AG04450 (cell line): Measurements from ENCODE around the gene OSMR. TPM values are rescaled to one million over a fixed set of nuclear protein-coding genes. Genes with fewer than 3 reads are reported as not detected.

ENCODE experiments used
- CTCF ChIA-PET: fragments of 300-600, 350-600 bp; formaldehyde crosslinking; extraction: SDS; loops from one replicate; lab custom pipeline; 2022; ENCODE audit warnings: antibody characterized with exemption, inconsistent platforms; lab: Charles Lee
- POLR2A ChIA-PET: fragments of 350-600 bp; formaldehyde crosslinking; extraction: SDS; loops from one replicate; lab custom pipeline; 2021; ENCODE audit warnings: antibody characterized with exemption, inconsistent platforms; lab: Yijun Ruan, JAX
- DNase-seq: peaks from one replicate; pipeline ENCODE4 v3.0.0-alpha.2; 2011; ENCODE audit warnings: low read depth, low spot score
- H3K27ac ChIP-seq: one replicate; pipeline ENCODE4 v1.5.1; 2012; ENCODE audit warnings: low read depth, low read length, control low read depth
- H3K27me3 ChIP-seq: one replicate; pipeline ENCODE4 v1.6.0; 2012; ENCODE audit warnings: low read length; ENCODE audit not compliant: control insufficient read depth, insufficient read depth
- H3K4me3 ChIP-seq: 2 replicates; pipeline ENCODE4 v1.5.1; 2011; ENCODE audit warnings: mild to moderate bottlenecking, low read depth, low read length, control low read depth
- H3K9me3 ChIP-seq: 2 replicates; pipeline ENCODE4 v1.5.1; 2012; ENCODE audit warnings: low read length; ENCODE audit not compliant: control insufficient read depth, insufficient read depth
- polyA plus RNA-seq: library from polyadenylated mRNA; depleted of rRNA; stranded (reverse); fragments of >200 nt; gene quantifications from 2 replicates; pipeline ENCODE4 v1.2.3, GENCODE V29; 2011; rRNA removed
- TF ChIP-seq, protein P1 (sequence below): IDR thresholded peaks from 2 replicates; pipeline ENCODE4 v1.5.1; 2011; ENCODE audit warnings: low read depth, low read length, control low read depth, inconsistent platforms

Gene OSMR
- polyA plus RNA-seq, 1 experiment, result 100 TPM

DNA sequence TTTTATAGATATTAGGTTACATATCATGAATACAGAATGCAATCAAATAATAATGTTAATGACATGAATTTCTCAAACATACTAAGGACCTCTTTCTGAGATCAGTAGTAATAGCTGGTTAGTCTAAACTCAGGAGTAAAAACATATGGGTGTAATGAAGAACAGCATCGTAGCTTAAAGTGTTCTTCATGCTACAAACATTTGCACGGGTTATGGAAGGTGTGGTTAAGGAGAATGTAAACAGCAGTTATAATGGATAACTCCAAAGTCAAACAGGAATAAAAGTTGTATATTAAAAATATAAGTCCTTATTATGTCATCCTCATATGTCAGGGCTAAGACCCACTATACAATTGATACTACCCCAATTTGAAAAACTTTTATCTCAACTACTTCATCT is 115.9 kb downstream of the OSMR start:
- Histone ChIP-seq H3K27ac (no peak overlapping the region), H3K9me3 (no peaks in the 10 kb centered on the region), H3K4me3 (no peak overlapping the region), H3K27me3 (no peaks in the 10 kb centered on the region)
- CTCF ChIA-PET, result interaction anchor here (1.3 kb wide), 1 partner anchor 119 kb away, joined by 4 read pairs; no protein-coding TSS in a partner anchor
- no peak for DNase-seq
- POLR2A ChIA-PET, result no interaction called here
- TF ChIP-seq, protein P1, sequence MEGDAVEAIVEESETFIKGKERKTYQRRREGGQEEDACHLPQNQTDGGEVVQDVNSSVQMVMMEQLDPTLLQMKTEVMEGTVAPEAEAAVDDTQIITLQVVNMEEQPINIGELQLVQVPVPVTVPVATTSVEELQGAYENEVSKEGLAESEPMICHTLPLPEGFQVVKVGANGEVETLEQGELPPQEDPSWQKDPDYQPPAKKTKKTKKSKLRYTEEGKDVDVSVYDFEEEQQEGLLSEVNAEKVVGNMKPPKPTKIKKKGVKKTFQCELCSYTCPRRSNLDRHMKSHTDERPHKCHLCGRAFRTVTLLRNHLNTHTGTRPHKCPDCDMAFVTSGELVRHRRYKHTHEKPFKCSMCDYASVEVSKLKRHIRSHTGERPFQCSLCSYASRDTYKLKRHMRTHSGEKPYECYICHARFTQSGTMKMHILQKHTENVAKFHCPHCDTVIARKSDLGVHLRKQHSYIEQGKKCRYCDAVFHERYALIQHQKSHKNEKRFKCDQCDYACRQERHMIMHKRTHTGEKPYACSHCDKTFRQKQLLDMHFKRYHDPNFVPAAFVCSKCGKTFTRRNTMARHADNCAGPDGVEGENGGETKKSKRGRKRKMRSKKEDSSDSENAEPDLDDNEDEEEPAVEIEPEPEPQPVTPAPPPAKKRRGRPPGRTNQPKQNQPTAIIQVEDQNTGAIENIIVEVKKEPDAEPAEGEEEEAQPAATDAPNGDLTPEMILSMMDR, result no peak

DNA sequence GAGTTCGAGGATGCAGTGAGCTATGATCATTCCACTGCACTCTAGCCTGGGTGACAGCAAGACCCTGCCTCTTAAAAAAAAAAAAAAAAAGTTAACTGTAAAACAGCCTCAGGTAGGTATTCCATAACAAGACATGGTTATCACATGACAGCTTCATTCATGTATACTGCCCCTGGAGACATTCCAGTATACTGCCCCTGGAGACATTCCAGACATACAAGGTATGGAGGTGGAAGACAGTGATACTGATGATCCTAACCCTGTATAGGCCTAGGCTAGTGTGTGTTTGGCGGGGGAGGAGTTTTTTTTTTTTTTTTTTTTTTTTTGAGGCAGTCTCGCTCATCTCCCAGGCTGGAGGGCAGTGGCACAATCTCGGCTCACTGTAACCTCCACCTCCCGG is 122.9 kb downstream of the OSMR start:
- CTCF ChIA-PET, result interaction anchor here (1.1 kb wide), 1 partner anchor 247 kb away, joined by 5 read pairs; no protein-coding TSS in a partner anchor
- Histone ChIP-seq H3K4me3 (no peak overlapping the region), H3K9me3 (no peaks in the 10 kb centered on the region), H3K27me3 (no peaks in the 10 kb centered on the region), H3K27ac (no peak overlapping the region)
- no peak for DNase-seq
- TF ChIP-seq, protein P1, result no peak
- POLR2A ChIA-PET, result no interaction called here

DNA sequence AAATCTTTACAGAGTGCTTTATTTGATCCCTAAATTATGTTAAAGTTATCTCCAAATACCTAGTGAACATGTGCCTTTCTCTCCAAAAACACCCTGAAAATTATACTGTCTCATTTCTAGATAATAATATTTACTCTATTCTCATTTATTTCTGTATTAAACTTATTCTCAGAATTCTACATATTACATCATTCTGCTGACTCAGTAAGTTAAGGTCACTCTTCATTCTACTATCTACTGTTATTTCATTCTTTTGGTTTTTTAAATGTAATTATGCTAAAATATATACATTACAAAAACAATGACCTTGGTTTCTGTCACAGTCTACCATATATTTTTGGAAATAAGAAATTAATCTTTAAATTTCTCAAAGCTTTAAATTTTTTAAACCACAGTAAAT is 132.2 kb downstream of the OSMR start:
- no peaks in the 10 kb centered on the region for H3K27me3 ChIP-seq
- H3K4me3 ChIP-seq, result no peak overlapping the region
- TF ChIP-seq, protein P1, result no peak
- ChIA-PET POLR2A (interaction anchor here (0.6 kb wide), 1 partner anchor 280 kb away, joined by 3 read pairs; no protein-coding TSS in a partner anchor), CTCF (interaction anchor here (1.6 kb wide), 1 partner anchor 305 kb away, joined by 3 read pairs; no protein-coding TSS in a partner anchor)
- H3K27ac ChIP-seq, result no peak overlapping the region
- H3K9me3 ChIP-seq, result no peaks in the 10 kb centered on the region
- no peak for DNase-seq

DNA sequence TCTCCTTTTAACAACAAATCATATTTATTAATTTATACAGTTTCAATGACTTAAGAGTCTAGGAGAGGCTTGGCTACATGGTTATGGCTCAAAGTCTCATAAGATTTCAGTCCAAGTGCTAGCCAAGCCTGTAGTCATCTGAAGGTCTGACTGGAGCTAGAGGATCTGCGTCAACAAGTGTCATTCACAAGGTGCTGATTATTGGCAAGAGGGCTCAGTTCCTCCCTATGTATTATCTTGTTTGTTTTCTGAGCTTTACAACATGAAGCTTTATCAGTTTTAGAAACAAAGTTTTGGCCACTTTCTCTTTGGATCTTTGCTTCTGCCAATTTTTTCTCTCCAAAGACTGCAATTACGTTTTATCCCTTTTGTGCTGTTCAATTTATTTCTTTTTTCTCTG is 133.7 kb downstream of the OSMR start:
- Histone ChIP-seq H3K27me3 (no peaks in the 10 kb centered on the region), H3K9me3 (no peaks in the 10 kb centered on the region), H3K4me3 (no peak overlapping the region), H3K27ac (no peak overlapping the region)
- TF ChIP-seq, protein P1, result no peak
- ChIA-PET POLR2A (no interaction called here), CTCF (no interaction called here)
- DNase-seq, result no peak

Other genes with a start within 250 kb of the OSMR start
- 9.9 and 15.6 TPM in 2 replicates for gene RICTOR, start 228.4 kb downstream of the OSMR start, polyA plus RNA-seq